Measurements from ENCODE around the gene CPPED1.

CPPED1 gene

DNA sequence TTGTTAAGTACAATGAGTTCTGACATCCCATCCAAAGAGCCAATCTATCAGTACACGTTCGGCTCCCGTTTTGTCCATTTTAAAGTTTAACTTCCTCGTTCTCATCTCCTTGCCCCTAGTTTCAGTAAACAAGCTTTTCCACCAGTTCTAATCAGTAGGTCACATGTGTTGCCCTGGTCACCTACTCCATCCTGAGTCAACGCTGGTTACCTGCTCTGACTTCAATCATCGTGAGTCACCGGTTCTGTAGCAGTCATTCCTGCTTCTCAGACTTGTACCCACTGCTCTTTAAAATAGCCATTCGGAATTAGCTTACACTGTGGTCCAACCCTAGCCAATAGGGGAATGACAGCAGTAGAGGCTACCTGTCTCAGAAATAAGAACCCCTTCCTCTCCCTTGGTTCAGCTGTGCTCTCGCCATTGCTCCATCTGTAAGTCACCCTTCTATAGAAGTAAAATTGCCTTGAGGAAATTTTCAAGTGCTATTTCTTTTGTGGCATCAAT, 191.0 kb downstream of the CPPED1 start:
- TF ChIP-seq, protein P1, sequence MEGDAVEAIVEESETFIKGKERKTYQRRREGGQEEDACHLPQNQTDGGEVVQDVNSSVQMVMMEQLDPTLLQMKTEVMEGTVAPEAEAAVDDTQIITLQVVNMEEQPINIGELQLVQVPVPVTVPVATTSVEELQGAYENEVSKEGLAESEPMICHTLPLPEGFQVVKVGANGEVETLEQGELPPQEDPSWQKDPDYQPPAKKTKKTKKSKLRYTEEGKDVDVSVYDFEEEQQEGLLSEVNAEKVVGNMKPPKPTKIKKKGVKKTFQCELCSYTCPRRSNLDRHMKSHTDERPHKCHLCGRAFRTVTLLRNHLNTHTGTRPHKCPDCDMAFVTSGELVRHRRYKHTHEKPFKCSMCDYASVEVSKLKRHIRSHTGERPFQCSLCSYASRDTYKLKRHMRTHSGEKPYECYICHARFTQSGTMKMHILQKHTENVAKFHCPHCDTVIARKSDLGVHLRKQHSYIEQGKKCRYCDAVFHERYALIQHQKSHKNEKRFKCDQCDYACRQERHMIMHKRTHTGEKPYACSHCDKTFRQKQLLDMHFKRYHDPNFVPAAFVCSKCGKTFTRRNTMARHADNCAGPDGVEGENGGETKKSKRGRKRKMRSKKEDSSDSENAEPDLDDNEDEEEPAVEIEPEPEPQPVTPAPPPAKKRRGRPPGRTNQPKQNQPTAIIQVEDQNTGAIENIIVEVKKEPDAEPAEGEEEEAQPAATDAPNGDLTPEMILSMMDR (conservative IDR thresholded peaks at IDR 0.05; ENCODE audit: low read depth, low read length): no peak
- no peak overlapping the region for H3K4me3 ChIP-seq (ENCODE audit: low read depth, low read length)
- no peak for DNase-seq (ENCODE audit: low read depth)

DNA sequence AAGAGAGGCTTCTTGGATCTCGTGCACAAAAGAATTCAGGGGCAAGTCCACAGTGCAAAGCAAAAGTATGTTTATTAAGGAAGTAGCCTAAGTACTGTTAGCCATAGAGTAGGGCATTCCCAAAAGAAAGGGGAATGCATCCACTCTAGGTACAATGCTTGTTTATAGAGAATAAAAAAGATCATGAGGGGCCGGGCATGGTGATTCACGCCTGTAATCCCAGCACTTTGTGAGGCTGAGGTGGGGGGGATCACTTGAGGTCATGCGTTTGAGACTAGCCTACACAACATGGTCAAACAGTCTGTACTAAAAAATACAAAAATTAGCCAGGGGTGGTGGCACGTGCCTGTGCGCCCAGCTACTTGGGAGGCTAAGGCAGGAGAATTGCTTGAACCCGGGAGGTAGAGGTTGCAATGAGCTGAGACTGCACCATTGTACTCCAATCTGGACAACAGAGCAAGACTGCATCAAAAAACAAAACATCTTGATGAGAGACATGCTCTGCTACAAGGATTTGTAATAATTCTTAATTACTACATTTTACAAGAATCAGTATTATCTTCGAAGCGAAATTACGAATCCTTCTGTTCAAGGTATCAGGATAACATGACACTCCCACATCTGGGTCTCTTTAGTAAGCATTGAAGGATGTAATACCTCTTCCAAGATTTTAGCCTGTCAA, 191.6 kb downstream of the CPPED1 start:
- no peak overlapping the region for H3K4me3 ChIP-seq (ENCODE audit: low read depth, low read length)
- DNase-seq (ENCODE audit: low read depth): no peak
- TF ChIP-seq, protein P1 (conservative IDR thresholded peaks at IDR 0.05; ENCODE audit: low read depth, low read length): no peak

DNA sequence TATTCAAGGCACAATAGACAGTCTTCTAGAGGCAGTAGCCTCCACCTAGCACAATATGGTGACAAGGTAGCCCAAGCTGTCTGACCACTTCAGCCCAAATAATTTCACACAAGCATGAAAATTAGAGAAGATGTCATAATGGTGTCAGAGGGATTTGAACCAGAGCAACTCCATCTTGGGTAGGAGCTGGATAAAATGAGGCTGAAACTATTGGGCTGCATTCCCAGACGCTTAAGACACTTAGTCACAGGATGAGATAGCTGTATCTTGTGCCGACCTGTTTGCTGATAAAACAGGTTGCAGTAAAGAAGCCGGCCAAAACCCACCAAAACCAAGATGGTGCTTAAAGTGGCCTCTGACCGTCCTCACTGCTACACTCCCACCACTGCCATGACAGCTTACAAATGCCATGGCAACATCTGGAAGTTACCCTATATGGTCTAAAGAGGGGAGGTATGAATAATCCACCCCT, 192.6 kb downstream of the CPPED1 start:
- no peak for DNase-seq (ENCODE audit: low read depth)
- H3K4me3 ChIP-seq (ENCODE audit: low read depth, low read length): no peak overlapping the region
- TF ChIP-seq, protein P1 (conservative IDR thresholded peaks at IDR 0.05; ENCODE audit: low read depth, low read length): no peak

DNA sequence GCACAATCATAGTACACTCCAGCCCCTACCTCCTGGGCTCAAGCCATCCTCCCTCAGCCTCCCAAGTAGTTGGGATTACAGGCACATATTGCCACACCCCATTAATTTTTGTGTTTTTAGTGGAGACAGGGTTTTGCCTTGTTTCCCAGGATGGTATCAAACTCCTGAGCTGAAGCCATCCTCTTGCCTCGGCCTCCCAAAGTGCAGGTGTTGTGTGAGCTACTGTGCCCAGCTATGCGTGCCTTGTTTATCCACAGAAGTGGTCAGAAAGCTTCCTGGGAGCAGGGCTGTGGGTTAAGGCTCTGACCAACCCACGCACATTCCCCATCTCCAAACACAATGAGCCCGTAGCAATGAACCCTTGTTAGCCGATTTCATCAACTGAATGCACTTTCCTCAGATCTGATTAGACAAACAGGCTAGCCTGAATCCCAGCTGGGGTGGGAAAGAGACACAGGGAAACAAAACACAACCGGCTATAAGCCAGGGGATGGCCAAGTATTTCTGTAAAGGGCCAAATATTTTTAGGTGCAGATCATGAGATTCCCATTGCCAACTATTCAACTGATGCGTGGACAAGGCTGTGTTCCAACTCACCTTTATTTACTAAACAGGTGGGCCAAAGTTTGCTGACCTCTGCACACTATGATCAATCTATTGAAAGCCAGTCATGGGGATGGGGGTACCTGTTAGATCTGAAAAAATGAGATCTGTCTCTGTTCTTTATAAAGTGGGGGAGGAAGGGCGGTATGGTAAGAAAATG, 193.6 kb downstream of the CPPED1 start:
- TF ChIP-seq, protein P1 (conservative IDR thresholded peaks at IDR 0.05; ENCODE audit: low read depth, low read length): no peak
- no peak for DNase-seq (ENCODE audit: low read depth)
- H3K4me3 ChIP-seq (ENCODE audit: low read depth, low read length): no peak overlapping the region
